A549 (cell line): ENCODE results near the gene NR5A2. TPM values are rescaled to one million over a fixed set of nuclear protein-coding genes. Genes with fewer than 3 reads are reported as not detected.

Experiments used
- ATAC-seq, 2 experiments: fragments of 200-7000 bp in 1 of 2; fragments of >200 bp in 1 of 2; cut with Nextera tagmentation in 1 of 2; cut with Tn5 transposase in 1 of 2; 3 replicates each; pipeline versions ENCODE4 v1.8.0 to v1.9.1; 2018 to 2020; ENCODE audit warnings: mild to moderate bottlenecking in 1 of 2, moderate library complexity in 1 of 2
- CTCF ChIA-PET: fragments of 300-600 bp; sonication (Branson Sonifier 250); formaldehyde crosslinking; extraction: SDS; loops from one replicate; lab custom pipeline; 2021; ENCODE audit warnings: antibody characterized with exemption, inconsistent platforms; lab: Yijun Ruan, JAX
- POLR2A ChIA-PET: fragments of 350-600 bp; formaldehyde crosslinking; extraction: SDS; loops from one replicate; lab custom pipeline; 2021; ENCODE audit warnings: antibody characterized with exemption, inconsistent platforms; lab: Yijun Ruan, JAX
- DNase-seq, 2 experiments: peaks; one replicate each; pipeline versions ENCODE4 v3.0.0 to v3.0.0-alpha.2; 2011 to 2016; ENCODE audit warnings: low read depth in 1 of 2, low spot score in 1 of 2
- FAIRE-seq: peaks from 2 replicates; lab custom pipeline; 2011; peaks lifted over from hg19 to GRCh38; lab: Jason Lieb, UNC
- H3K27ac ChIP-seq, 2 experiments: fragments of >200 bp; sonication (Bioruptor Twin); formaldehyde crosslinking; 3 replicates each; pipeline ENCODE4 v1.5.1; 2016 to 2017
- H3K4me1 ChIP-seq: fragments of >200 bp; sonication (Bioruptor Twin); formaldehyde crosslinking; 3 replicates; pipeline ENCODE4 v1.6.1; 2016
- H3K4me2 ChIP-seq: fragments of >200 bp; sonication (Bioruptor Twin); formaldehyde crosslinking; 3 replicates; pipeline ENCODE4 v1.6.1; 2016
- H3K4me3 ChIP-seq: fragments of >200 bp; sonication (Bioruptor Twin); formaldehyde crosslinking; 3 replicates; pipeline ENCODE4 v1.5.1; 2016
- H3K9me3 ChIP-seq: fragments of >200 bp; sonication (Bioruptor Twin); formaldehyde crosslinking; 3 replicates; pipeline ENCODE4 v1.6.1; 2016
- CBX8 ChIP-seq: fragments of 200-600 bp; sonication (generic); IDR thresholded peaks from 2 replicates; pipeline ENCODE4 v1.6.1; 2016
- EHF ChIP-seq: fragments of 250-450 bp; sonication (Bioruptor Pico); IDR thresholded peaks from 2 replicates; pipeline ENCODE4 v1.5.0; 2020; ENCODE audit warnings: mild to moderate bottlenecking
- EHMT2 ChIP-seq: fragments of 200-600 bp; sonication (generic); IDR thresholded peaks from 2 replicates; pipeline ENCODE4 v1.6.1; 2016; ENCODE audit warnings: antibody characterized with exemption, low read depth, mild to moderate bottlenecking, moderate library complexity
- FOXS1 ChIP-seq: fragments of 250-450 bp; sonication (Bioruptor Pico); IDR thresholded peaks from 2 replicates; pipeline ENCODE4 v1.5.0; 2020; ENCODE audit warnings: mild to moderate bottlenecking, moderate library complexity
- HEYL ChIP-seq: fragments of 250-450 bp; sonication (Bioruptor Pico); IDR thresholded peaks from 2 replicates; pipeline ENCODE4 v1.8.0; 2021; ENCODE audit warnings: mild to moderate bottlenecking, moderate library complexity
- HOXB13 ChIP-seq: fragments of 250-450 bp; sonication (Bioruptor Pico); IDR thresholded peaks from 2 replicates; pipeline ENCODE4 v1.5.0; 2020; ENCODE audit warnings: low read depth, mild to moderate bottlenecking, moderate library complexity
- HOXB5 ChIP-seq: fragments of 250-450 bp; sonication (Bioruptor Pico); IDR thresholded peaks from 2 replicates; pipeline ENCODE4 v1.5.0; 2020; ENCODE audit warnings: mild to moderate bottlenecking, moderate library complexity
- MYC ChIP-seq: IDR thresholded peaks from 2 replicates; pipeline ENCODE4 v1.6.1; 2012; ENCODE audit warnings: mild to moderate bottlenecking, inconsistent platforms, low read length, improper control_type of control experiment, borderline replicate concordance
- PHF8 ChIP-seq: fragments of 200-600 bp; sonication (generic); IDR thresholded peaks from 2 replicates; pipeline ENCODE4 v1.6.1; 2016; ENCODE audit warnings: low read depth, mild to moderate bottlenecking, antibody characterized with exemption, moderate library complexity, borderline replicate concordance
- POLR2A ChIP-seq: IDR thresholded peaks from 2 replicates; pipeline ENCODE4 v1.6.1; 2012; ENCODE audit warnings: mild to moderate bottlenecking, low read length
- RAD21 ChIP-seq, 2 experiments: fragments of >200 bp in 1 of 2; sonication (Bioruptor Twin) in 1 of 2; formaldehyde crosslinking in 1 of 2; IDR thresholded peaks in 1 of 2; conservative IDR thresholded peaks in 1 of 2; 2 replicates in 1 of 2; 3 replicates in 1 of 2; pipeline ENCODE4 v1.6.1; 2012 to 2018; ENCODE audit warnings: inconsistent platforms in 1 of 2
- RARB ChIP-seq: fragments of 250-450 bp; sonication (Bioruptor Pico); IDR thresholded peaks from 2 replicates; pipeline ENCODE4 v1.8.0; 2021; ENCODE audit warnings: mild to moderate bottlenecking, moderate library complexity
- RNF2 ChIP-seq: fragments of 200-600 bp; sonication (generic); IDR thresholded peaks from 2 replicates; pipeline ENCODE4 v1.6.1; 2016; ENCODE audit warnings: low read depth, mild to moderate bottlenecking, antibody characterized with exemption, moderate library complexity, borderline replicate concordance
- SMC3 ChIP-seq: fragments of >200 bp; sonication (Bioruptor Twin); formaldehyde crosslinking; IDR thresholded peaks from 3 replicates; pipeline ENCODE4 v1.6.1; 2018; ENCODE audit warnings: inconsistent platforms
- SREBF2 ChIP-seq: fragments of 450-650 bp; IDR thresholded peaks from 2 replicates; pipeline ENCODE4 v1.6.1; 2014; ENCODE audit warnings: mild to moderate bottlenecking, moderate library complexity
- ZSCAN20 ChIP-seq: fragments of 250-450 bp; sonication (Bioruptor Pico); IDR thresholded peaks from 2 replicates; pipeline ENCODE4 v1.8.0; 2022; ENCODE audit warnings: mild to moderate bottlenecking, moderate library complexity
- WGBS: methylation state at CpG from one replicate; pipeline ENCODE4 v1.1.6; 2017; ENCODE audit errors: missing lambda C conversion rate; 5-methylcytosine and 5-hydroxymethylcytosine counted together
- polyA plus RNA-seq, 4 experiments: library from polyadenylated mRNA; depleted of rRNA in 3 of 4; stranded (reverse); fragments of >200 nt; fragmentation: RNase III in 1 of 4; extraction: RNeasy Plus Mini Kit Qiagen cat#74134 plus additional on column Dnase treatment in 1 of 4; gene quantifications; 2 replicates in 3 of 4; 3 replicates in 1 of 4; pipeline ENCODE4 v1.2.3, GENCODE V29; 2011 to 2017
- TF ChIP-seq, protein P1 (sequence below): fragments of 200-600 bp; sonication (generic); IDR thresholded peaks from 2 replicates; pipeline ENCODE4 v1.6.1; 2016; ENCODE audit warnings: antibody characterized with exemption, mild to moderate bottlenecking, moderate library complexity
- TF ChIP-seq, protein P2 (sequence below): IDR thresholded peaks from 2 replicates; pipeline ENCODE4 v1.6.1; 2012
- TF ChIP-seq, protein P3 (sequence below): fragments of 250-450 bp; sonication (Bioruptor Pico); IDR thresholded peaks from 2 replicates; pipeline ENCODE4 v1.5.0; 2020; ENCODE audit warnings: low read depth, mild to moderate bottlenecking, moderate library complexity
- TF ChIP-seq, protein P4 (sequence below): IDR thresholded peaks from 2 replicates; pipeline ENCODE4 v1.6.1; 2012

The NR5A2 gene
- polyA plus RNA-seq, 2 of the 4 experiments (the other 2 are of a cell fraction): 12.0 to 24.1 TPM

DNA sequence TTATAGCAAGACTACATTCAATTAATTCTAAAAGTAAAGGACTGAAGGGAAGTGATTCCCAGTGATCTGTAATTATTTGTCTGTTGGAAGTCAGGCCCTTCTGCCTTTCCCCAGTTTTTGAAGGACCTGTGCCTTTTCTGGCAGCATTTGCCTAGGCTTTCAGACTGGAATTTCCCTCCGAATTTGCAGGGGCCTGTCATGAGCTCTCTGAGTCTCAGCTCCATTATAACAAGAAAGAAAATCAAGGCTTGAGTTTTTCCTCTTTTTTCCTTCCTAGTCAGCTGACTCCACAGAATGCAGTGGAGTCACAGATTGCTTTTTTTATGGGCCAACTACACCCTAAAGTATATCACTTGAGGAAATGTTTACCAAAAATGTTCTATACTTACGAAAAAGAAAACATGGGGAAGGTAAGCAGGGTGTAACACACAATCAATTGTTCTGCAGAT is 1.1 kb downstream of the NR5A2 start:
- CTCF ChIA-PET: interaction anchor here (0.6 to 2.2 kb wide), 9 partner anchors 12 to 477 kb away, joined by 3 to 10 read pairs (median 4); no protein-coding TSS in a partner anchor
- ATAC-seq: peak in 1 of 2 experiments; percentile 17; a peak in 1 of 6 replicates
- POLR2A ChIA-PET: interaction anchor here (0.6 to 2.0 kb wide), 11 partner anchors 12 to 455 kb away, joined by 3 to 16 read pairs (median 5); no protein-coding TSS in a partner anchor
- TF ChIP-seq MYC (0 out of 2 replicates have a peak, but pooled peaks have one; percentile 15), RNF2 (0 out of 2 replicates have a peak, but pooled peaks have one; percentile 14)
- TF ChIP-seq, protein P1, sequence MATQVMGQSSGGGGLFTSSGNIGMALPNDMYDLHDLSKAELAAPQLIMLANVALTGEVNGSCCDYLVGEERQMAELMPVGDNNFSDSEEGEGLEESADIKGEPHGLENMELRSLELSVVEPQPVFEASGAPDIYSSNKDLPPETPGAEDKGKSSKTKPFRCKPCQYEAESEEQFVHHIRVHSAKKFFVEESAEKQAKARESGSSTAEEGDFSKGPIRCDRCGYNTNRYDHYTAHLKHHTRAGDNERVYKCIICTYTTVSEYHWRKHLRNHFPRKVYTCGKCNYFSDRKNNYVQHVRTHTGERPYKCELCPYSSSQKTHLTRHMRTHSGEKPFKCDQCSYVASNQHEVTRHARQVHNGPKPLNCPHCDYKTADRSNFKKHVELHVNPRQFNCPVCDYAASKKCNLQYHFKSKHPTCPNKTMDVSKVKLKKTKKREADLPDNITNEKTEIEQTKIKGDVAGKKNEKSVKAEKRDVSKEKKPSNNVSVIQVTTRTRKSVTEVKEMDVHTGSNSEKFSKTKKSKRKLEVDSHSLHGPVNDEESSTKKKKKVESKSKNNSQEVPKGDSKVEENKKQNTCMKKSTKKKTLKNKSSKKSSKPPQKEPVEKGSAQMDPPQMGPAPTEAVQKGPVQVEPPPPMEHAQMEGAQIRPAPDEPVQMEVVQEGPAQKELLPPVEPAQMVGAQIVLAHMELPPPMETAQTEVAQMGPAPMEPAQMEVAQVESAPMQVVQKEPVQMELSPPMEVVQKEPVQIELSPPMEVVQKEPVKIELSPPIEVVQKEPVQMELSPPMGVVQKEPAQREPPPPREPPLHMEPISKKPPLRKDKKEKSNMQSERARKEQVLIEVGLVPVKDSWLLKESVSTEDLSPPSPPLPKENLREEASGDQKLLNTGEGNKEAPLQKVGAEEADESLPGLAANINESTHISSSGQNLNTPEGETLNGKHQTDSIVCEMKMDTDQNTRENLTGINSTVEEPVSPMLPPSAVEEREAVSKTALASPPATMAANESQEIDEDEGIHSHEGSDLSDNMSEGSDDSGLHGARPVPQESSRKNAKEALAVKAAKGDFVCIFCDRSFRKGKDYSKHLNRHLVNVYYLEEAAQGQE: no peak
- H3K4me2 ChIP-seq: peak overlapping the region; percentile 78
- 0% methylated on average over 2 of the region's 2 CpGs for WGBS
- H3K4me3 ChIP-seq: peak overlapping the region; percentile 48
- H3K9me3 ChIP-seq: no peaks in the 10 kb centered on the region
- FAIRE-seq: no peak
- H3K27ac ChIP-seq: peak overlapping the region; percentile 73 to 93
- no peak for DNase-seq
- peaks cover 34% of the 10 kb centered on the region for H3K4me1 ChIP-seq

DNA sequence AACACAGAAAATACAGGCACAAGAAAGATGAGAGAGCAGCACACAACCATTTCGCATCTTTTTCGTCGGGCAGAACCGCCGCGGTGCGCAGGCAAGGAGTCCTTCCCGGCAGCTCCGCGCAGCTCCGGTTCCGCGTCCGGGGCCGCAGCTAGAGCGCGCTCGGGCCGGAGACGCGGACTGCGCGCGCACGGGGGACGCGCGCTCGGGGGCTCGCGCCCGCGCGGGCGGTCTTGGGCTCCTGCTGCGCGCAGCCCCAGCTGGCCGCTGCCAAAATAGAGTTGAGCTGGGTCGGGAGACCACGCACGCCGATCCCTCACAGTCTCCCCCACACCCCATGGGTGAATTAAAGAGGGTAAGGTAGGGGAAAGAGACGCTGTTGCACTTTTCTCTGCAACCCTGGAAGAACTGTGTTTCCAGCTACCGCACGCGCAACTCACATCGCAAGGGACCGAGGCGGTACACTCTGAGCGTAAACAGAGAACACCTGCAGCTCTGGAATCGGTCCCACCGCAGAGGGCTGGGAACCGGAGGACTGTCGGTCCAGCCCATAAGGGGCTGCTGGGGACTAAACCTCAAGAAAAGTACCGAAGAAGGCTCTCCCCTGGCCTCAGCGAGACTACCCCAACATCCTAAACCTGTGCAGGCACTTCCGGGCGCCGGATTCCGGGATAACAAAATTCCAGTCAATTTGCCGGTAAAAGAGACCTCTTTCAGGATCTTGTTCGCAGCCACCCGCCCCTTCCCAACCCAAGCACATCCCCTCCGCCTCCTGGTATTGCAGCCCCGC is 1.7 kb downstream of the NR5A2 start:
- peaks cover 29% of the 10 kb centered on the region for H3K4me1 ChIP-seq
- H3K4me3 ChIP-seq: peak overlapping the region; percentile 48
- DNase-seq (peak; percentile 67 to 72), ATAC-seq (peak; percentile 79 to 83), FAIRE-seq (no peak)
- H3K27ac ChIP-seq: peak overlapping the region; percentile 73 to 93
- 2% methylated on average over 34 of the region's 65 CpGs for WGBS
- POLR2A ChIA-PET: interaction anchor here (0.6 to 2.0 kb wide), 8 partner anchors 11 to 454 kb away, joined by 3 to 16 read pairs (median 5); no protein-coding TSS in a partner anchor
- TF ChIP-seq, protein P2, sequence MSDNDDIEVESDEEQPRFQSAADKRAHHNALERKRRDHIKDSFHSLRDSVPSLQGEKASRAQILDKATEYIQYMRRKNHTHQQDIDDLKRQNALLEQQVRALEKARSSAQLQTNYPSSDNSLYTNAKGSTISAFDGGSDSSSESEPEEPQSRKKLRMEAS: peak; percentile 52
- TF ChIP-seq RARB (CRISPR knock-in tag): no peak
- TF ChIP-seq, protein P3, sequence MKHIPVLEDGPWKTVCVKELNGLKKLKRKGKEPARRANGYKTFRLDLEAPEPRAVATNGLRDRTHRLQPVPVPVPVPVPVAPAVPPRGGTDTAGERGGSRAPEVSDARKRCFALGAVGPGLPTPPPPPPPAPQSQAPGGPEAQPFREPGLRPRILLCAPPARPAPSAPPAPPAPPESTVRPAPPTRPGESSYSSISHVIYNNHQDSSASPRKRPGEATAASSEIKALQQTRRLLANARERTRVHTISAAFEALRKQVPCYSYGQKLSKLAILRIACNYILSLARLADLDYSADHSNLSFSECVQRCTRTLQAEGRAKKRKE (CRISPR knock-in tag): 0 out of 2 replicates have a peak, but pooled peaks have one; percentile 57
- peak; percentile 80; the same call in 1 of the 2 replicates for TF ChIP-seq HOXB5
- no peak for TF ChIP-seq HEYL
- peak; percentile 67; the same call in 1 of the 2 replicates for TF ChIP-seq EHF
- no peak for TF ChIP-seq SREBF2
- TF ChIP-seq PHF8: peak; percentile 32; the same call in 1 of the 2 replicates
- TF ChIP-seq POLR2A: no peak; the same call in none of the 2 replicates
- TF ChIP-seq HOXB13: peak; percentile 19; the same call in 1 of the 2 replicates
- no peak for TF ChIP-seq CBX8
- TF ChIP-seq RAD21 (conservative IDR thresholded peaks at IDR 0.05 in 1 of 2, IDR thresholded peaks at IDR 0.05 in 1 of 2): 0 out of 5 replicates have a peak, but pooled peaks of 1 of the 2 experiments have one; percentile 14
- CTCF ChIA-PET: interaction anchor here (0.9 to 2.2 kb wide), 8 partner anchors 13 to 459 kb away, joined by 3 to 10 read pairs (median 4); no protein-coding TSS in a partner anchor
- peak overlapping the region; percentile 78 for H3K4me2 ChIP-seq
- H3K9me3 ChIP-seq: no peaks in the 10 kb centered on the region

DNA sequence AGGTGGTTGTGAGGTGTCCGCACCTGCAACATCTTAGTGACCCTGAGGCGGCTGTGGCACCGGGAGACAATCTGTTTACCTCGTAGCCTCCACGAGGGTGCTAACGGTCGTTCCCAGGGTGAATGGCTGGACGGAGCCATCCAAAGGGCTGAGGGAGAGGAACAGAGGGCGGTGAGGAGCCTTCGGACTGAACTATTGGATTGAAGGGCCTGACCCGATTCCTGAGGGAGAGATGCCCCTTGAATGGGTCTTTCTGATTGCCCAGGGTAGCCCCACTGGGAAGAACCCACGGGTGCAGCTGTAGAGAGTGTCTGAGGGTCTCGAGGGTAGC is 2.3 kb downstream of the NR5A2 start:
- peak overlapping the region; percentile 48 for H3K4me3 ChIP-seq
- WGBS: 21% methylated on average over 6 of the region's 13 CpGs
- H3K9me3 ChIP-seq: no peaks in the 10 kb centered on the region
- DNase-seq (no peak), ATAC-seq (peak; percentile 31 to 59), FAIRE-seq (no peak)
- H3K27ac ChIP-seq: peak overlapping the region; percentile 73 to 93
- H3K4me2 ChIP-seq: peak overlapping the region; percentile 78
- H3K4me1 ChIP-seq: peaks cover 29% of the 10 kb centered on the region
- ChIA-PET CTCF (interaction anchor here (1.1 to 2.2 kb wide), 4 partner anchors 12 to 348 kb away, joined by 3 to 8 read pairs (median 4); no protein-coding TSS in a partner anchor), POLR2A (interaction anchor here (0.6 to 2.0 kb wide), 4 partner anchors 11 to 242 kb away, joined by 3 to 16 read pairs (median 5); no protein-coding TSS in a partner anchor)
- TF ChIP-seq, protein P2: no peak
- no peak for TF ChIP-seq ZSCAN20 (CRISPR knock-in tag)
- TF ChIP-seq, protein P4, sequence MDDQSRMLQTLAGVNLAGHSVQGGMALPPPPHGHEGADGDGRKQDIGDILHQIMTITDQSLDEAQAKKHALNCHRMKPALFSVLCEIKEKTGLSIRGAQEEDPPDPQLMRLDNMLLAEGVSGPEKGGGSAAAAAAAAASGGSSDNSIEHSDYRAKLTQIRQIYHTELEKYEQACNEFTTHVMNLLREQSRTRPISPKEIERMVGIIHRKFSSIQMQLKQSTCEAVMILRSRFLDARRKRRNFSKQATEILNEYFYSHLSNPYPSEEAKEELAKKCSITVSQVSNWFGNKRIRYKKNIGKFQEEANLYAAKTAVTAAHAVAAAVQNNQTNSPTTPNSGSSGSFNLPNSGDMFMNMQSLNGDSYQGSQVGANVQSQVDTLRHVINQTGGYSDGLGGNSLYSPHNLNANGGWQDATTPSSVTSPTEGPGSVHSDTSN: no peak
- TF ChIP-seq, protein P1: no peak
- no peak for TF ChIP-seq HOXB13
- no peak for TF ChIP-seq POLR2A
- TF ChIP-seq SMC3: no peak
- TF ChIP-seq FOXS1 (CRISPR knock-in tag): no peak
- TF ChIP-seq EHMT2: no peak
